Vagina (tissue), 2 donors: ENCODE results near the gene RWDD1. TPM values are rescaled to one million over a fixed set of nuclear protein-coding genes. Genes with fewer than 3 reads are reported as not detected.

Source experiments
- DNase-seq, 2 donors: peaks; one replicate each; pipeline ENCODE4 v3.0.0-alpha.2; 2017; ENCODE audit errors: extremely low spot score in 2 of 2
- H3K27ac ChIP-seq: fragments of 200-600 bp; sonication (generic); one replicate; pipeline ENCODE4 v1.5.1; 2019
- H3K27me3 ChIP-seq: fragments of 200-600 bp; sonication (generic); one replicate; pipeline ENCODE4 v1.5.1; 2019
- H3K36me3 ChIP-seq, 2 donors: fragments of 200-600 bp; sonication (generic); one replicate each; pipeline ENCODE4 v1.5.1; 2017 to 2019
- H3K4me1 ChIP-seq: fragments of 200-600 bp; sonication (generic); one replicate; pipeline ENCODE4 v1.5.1; 2019
- H3K4me3 ChIP-seq, 2 donors: fragments of 200-600 bp; sonication (generic); 1 replicate in 1 of 2; 2 replicates in 1 of 2; pipeline ENCODE4 v1.5.1; 2016 to 2019
- H3K9me3 ChIP-seq: fragments of 200-600 bp; sonication (generic); one replicate; pipeline ENCODE4 v1.5.1; 2019
- CTCF ChIP-seq, 3 experiments: fragments of 450-650 bp in 2 of 3; fragments of 200-600 bp in 1 of 3; sonication (generic) in 1 of 3; IDR thresholded peaks; one replicate each; pipeline ENCODE4 v1.5.1; 2017 to 2019; ENCODE audit warnings: antibody characterized with exemption in 3 of 3, mild to moderate bottlenecking in 2 of 3, moderate library complexity in 2 of 3
- POLR2A ChIP-seq, 2 donors: fragments of 450-650 bp; IDR thresholded peaks; one replicate each; pipeline ENCODE4 v1.6.1; 2017; ENCODE audit warnings: antibody characterized with exemption in 2 of 2, mild to moderate bottlenecking in 2 of 2, moderate library complexity in 2 of 2
- POLR2AphosphoS5 ChIP-seq, 2 donors: sonication (generic); formaldehyde crosslinking; IDR thresholded peaks; one replicate each; pipeline ENCODE4 v1.9.0; 2017; ENCODE audit warnings: antibody characterized with exemption in 2 of 2, mild to moderate bottlenecking in 2 of 2, low read depth in 1 of 2; ENCODE audit not compliant: insufficient read depth in 1 of 2
- intact Hi-C: fragments of 100-400 bp; cut with DNase I; formaldehyde crosslinking; loops from one replicate; pipeline ENCODE4 v1.15.1; 2023
- total RNA-seq: library from RNA; depleted of rRNA; stranded (reverse); fragments of >200 nt; gene quantifications from one replicate; pipeline ENCODE4 v1.2.3, GENCODE V29; 2016

Gene RWDD1
- total RNA-seq, 1 donor from 2014 or later = 37.8 TPM

- DNase-seq = no peak
- Histone ChIP-seq H3K4me1 (no peaks in the 10 kb centered on the region), H3K9me3 (no peaks in the 10 kb centered on the region), H3K36me3 (no peaks in the 10 kb centered on the region), H3K27ac (no peak overlapping the region), H3K4me3 (no peak overlapping the region), H3K27me3 (no peaks in the 10 kb centered on the region)
- intact Hi-C loops = no loop called here
- TF ChIP-seq POLR2A (IDR thresholded peaks at IDR 0.05) (no peak), CTCF (IDR thresholded peaks at IDR 0.05) (peak in 1 of 3 experiments; percentile 65)
These were observed 35.1 kb upstream of the RWDD1 start for GRCh38 chr6:116536216-116536621.

GRCh38 chr6:116542426-116542825 is 28.9 kb upstream of the RWDD1 start:
- H3K27ac ChIP-seq = no peak overlapping the region
- no peak overlapping the region for H3K4me3 ChIP-seq
- TF ChIP-seq POLR2A (IDR thresholded peaks at IDR 0.05) (no peak), CTCF (IDR thresholded peaks at IDR 0.05) (no peak), POLR2AphosphoS5 (IDR thresholded peaks at IDR 0.05; ENCODE audit: insufficient read depth in 1 of 2, low read depth in 1 of 2) (no peak)
- H3K4me1 ChIP-seq = no peaks in the 10 kb centered on the region
- no peaks in the 10 kb centered on the region for H3K36me3 ChIP-seq
- H3K27me3 ChIP-seq = no peaks in the 10 kb centered on the region
- DNase-seq = no peak
- intact Hi-C loops = no loop called here
- no peaks in the 10 kb centered on the region for H3K9me3 ChIP-seq

- no peaks in the 10 kb centered on the region for H3K9me3 ChIP-seq
- H3K4me1 ChIP-seq = no peaks in the 10 kb centered on the region
- no peak for DNase-seq
- intact Hi-C loops = no loop called here
- no peak overlapping the region for H3K4me3 ChIP-seq
- H3K27me3 ChIP-seq = no peaks in the 10 kb centered on the region
- no peak for TF ChIP-seq POLR2AphosphoS5 (IDR thresholded peaks at IDR 0.05; ENCODE audit: insufficient read depth in 1 of 2, low read depth in 1 of 2)
- TF ChIP-seq POLR2A (IDR thresholded peaks at IDR 0.05) = no peak
- no peak for TF ChIP-seq CTCF (IDR thresholded peaks at IDR 0.05)
- H3K27ac ChIP-seq = no peak overlapping the region
- H3K36me3 ChIP-seq = no peaks in the 10 kb centered on the region
These were observed 28.2 kb upstream of the RWDD1 start for GRCh38 chr6:116543149-116543548.

GRCh38 chr6:116545651-116546050 is 25.7 kb upstream of the RWDD1 start, which contains the start of gene TRAPPC3L:
Gene TRAPPC3L, minus strand, starts transcription at chr6:116545684. Its CDS starts 170 bp downstream, at chr6:116545514.
- H3K4me1 ChIP-seq = no peaks in the 10 kb centered on the region
- no peak for TF ChIP-seq POLR2AphosphoS5 (IDR thresholded peaks at IDR 0.05; ENCODE audit: insufficient read depth in 1 of 2, low read depth in 1 of 2)
- no peak for TF ChIP-seq CTCF (IDR thresholded peaks at IDR 0.05)
- TF ChIP-seq POLR2A (IDR thresholded peaks at IDR 0.05) = no peak
- intact Hi-C loops = no loop called here
- H3K4me3 ChIP-seq = no peak within 1 kb of the TSS
- H3K27me3 ChIP-seq = no peaks in the 10 kb centered on the region
- no peak for DNase-seq
- H3K9me3 ChIP-seq = no peaks in the 10 kb centered on the region
- no peak within 1 kb of the TSS for H3K27ac ChIP-seq
- H3K36me3 ChIP-seq = no peaks in the 10 kb centered on the region

- H3K9me3 ChIP-seq = no peaks in the 10 kb centered on the region
- intact Hi-C loops = no loop called here
- no peak overlapping the region for H3K27ac ChIP-seq
- no peak overlapping the region for H3K4me3 ChIP-seq
- H3K27me3 ChIP-seq = no peaks in the 10 kb centered on the region
- no peak for DNase-seq
- no peaks in the 10 kb centered on the region for H3K4me1 ChIP-seq
- TF ChIP-seq CTCF (IDR thresholded peaks at IDR 0.05) (no peak), POLR2AphosphoS5 (IDR thresholded peaks at IDR 0.05; ENCODE audit: insufficient read depth in 1 of 2, low read depth in 1 of 2) (no peak), POLR2A (IDR thresholded peaks at IDR 0.05) (no peak)
- no peaks in the 10 kb centered on the region for H3K36me3 ChIP-seq
These were observed 23.9 kb upstream of the RWDD1 start for GRCh38 chr6:116547358-116547757.
